Chondrocyte (in vitro differentiated cells): Measurements from ENCODE around the gene DNAJC22. TPM values are rescaled to one million over a fixed set of nuclear protein-coding genes. Genes with fewer than 3 reads are reported as not detected.
"Not testable (repeated sequence)": the region's sequence is repeated elsewhere in the genome, so short reads cannot be mapped to it uniquely, and the experiment has no call there.

ENCODE experiments used
- DNase-seq: peaks from one replicate; pipeline ENCODE4 v3.0.0; 2021; ENCODE audit warnings: mixed read lengths, low spot score
- H3K27ac Mint-ChIP-seq: one replicate; pipeline ENCODE4 v1.8.0; 2021; ENCODE audit warnings: mild to moderate bottlenecking, moderate library complexity, mixed read lengths; ENCODE audit not compliant: unreplicated experiment
- H3K27me3 Mint-ChIP-seq: 2 replicates; pipeline ENCODE4 v1.8.0; 2021; ENCODE audit warnings: low read depth, mixed read lengths
- H3K36me3 Mint-ChIP-seq: 2 replicates; pipeline ENCODE4 v1.8.0; 2021; ENCODE audit warnings: low read depth, mixed read lengths
- H3K4me1 Mint-ChIP-seq: 2 replicates; pipeline ENCODE4 v1.8.0; 2021; ENCODE audit warnings: low read depth, mild to moderate bottlenecking, mixed read lengths
- H3K4me3 Mint-ChIP-seq: one replicate; pipeline ENCODE4 v1.8.0; 2021; ENCODE audit warnings: mild to moderate bottlenecking, moderate library complexity, mixed read lengths; ENCODE audit not compliant: unreplicated experiment
- H3K9me3 Mint-ChIP-seq: 2 replicates; pipeline ENCODE4 v1.8.0; 2021; ENCODE audit warnings: low read depth, mixed read lengths
- total RNA-seq: library from RNA; stranded (reverse); gene quantifications from 3 replicates; pipeline ENCODE4 v1.2.1, GENCODE V29; 2021
- TF ChIP-seq, protein P1 (sequence below): fragments of 200-600 bp; sonication (generic); IDR thresholded peaks from 2 replicates; pipeline ENCODE4 v1.5.0; 2021; ENCODE audit warnings: antibody characterized with exemption, mild to moderate bottlenecking, moderate library complexity

DNAJC22 gene
- total RNA-seq, 1 donor from 2014 or later, result 0.50 TPM

DNA sequence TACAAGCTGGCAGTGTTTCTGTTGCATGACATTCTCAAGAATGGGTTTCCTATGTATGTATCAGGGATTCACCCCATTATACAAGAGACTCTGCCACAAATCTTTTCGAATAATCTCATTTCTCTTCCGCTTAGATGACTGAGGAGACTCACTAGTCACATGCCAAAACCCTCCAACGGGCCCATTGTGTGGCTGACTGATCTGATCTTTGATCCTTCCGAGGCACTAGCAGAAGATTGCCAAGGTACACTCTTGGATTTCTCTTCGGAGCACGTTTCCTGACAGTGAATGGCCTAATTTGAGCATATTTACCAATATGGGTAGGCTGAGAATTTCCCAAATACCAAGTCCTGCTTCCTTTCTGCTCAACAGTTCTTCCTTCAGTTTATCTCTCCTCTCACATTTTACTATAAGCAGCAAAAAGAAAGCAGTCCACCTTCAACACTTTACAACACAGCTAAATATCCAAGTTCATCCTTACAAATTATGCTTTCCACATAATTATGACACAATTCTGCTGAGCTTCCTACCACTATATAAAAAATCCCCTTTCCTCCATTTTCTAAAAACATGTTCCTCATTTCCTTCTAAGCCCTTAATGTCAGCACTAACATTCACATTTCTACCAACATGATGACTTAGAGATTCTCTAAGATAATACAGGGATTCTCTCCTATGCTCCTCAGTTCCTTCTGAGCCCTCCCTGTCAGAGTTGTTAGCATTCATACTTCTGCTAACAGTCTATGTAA is 40.8 kb upstream of the DNAJC22 start:
- Mint-ChIP-seq H3K4me1 (peaks cover 3% of the 10 kb centered on the region), H3K36me3 (peaks cover 1% of the 10 kb centered on the region), H3K9me3 (no peaks in the 10 kb centered on the region), H3K27ac (peak overlapping the region; percentile 41), H3K4me3 (no peak overlapping the region), H3K27me3 (peaks cover 34% of the 10 kb centered on the region)
- TF ChIP-seq, protein P1, sequence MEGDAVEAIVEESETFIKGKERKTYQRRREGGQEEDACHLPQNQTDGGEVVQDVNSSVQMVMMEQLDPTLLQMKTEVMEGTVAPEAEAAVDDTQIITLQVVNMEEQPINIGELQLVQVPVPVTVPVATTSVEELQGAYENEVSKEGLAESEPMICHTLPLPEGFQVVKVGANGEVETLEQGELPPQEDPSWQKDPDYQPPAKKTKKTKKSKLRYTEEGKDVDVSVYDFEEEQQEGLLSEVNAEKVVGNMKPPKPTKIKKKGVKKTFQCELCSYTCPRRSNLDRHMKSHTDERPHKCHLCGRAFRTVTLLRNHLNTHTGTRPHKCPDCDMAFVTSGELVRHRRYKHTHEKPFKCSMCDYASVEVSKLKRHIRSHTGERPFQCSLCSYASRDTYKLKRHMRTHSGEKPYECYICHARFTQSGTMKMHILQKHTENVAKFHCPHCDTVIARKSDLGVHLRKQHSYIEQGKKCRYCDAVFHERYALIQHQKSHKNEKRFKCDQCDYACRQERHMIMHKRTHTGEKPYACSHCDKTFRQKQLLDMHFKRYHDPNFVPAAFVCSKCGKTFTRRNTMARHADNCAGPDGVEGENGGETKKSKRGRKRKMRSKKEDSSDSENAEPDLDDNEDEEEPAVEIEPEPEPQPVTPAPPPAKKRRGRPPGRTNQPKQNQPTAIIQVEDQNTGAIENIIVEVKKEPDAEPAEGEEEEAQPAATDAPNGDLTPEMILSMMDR, result no peak
- no peak for DNase-seq

DNA sequence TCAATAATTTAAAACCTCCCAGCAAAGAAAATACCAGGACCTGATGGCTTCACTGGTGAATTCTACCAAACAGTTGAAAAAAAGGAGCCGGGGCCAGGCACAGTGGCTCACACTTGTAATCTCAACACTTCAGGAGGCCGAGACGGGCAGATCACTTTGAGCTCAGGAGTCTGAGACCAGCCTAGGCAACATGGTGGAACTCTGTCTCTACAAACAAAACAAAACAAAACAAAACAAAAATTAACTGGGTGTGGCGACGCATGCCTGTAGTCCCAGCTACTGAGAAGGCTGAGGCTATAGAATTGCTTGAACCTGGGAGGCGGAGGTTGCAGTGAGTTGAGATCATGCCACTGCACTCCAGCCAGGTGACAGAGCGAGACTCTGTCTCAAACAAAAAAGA is 37.3 kb upstream of the DNAJC22 start:
- H3K9me3 Mint-ChIP-seq, result no peaks in the 10 kb centered on the region
- H3K27me3 Mint-ChIP-seq, result peaks cover 20% of the 10 kb centered on the region
- no peak overlapping the region for H3K27ac Mint-ChIP-seq
- no peak overlapping the region for H3K4me3 Mint-ChIP-seq
- no peak for DNase-seq
- TF ChIP-seq, protein P1, result no peak
- peaks cover 3% of the 10 kb centered on the region for H3K4me1 Mint-ChIP-seq
- no peaks in the 10 kb centered on the region for H3K36me3 Mint-ChIP-seq

DNA sequence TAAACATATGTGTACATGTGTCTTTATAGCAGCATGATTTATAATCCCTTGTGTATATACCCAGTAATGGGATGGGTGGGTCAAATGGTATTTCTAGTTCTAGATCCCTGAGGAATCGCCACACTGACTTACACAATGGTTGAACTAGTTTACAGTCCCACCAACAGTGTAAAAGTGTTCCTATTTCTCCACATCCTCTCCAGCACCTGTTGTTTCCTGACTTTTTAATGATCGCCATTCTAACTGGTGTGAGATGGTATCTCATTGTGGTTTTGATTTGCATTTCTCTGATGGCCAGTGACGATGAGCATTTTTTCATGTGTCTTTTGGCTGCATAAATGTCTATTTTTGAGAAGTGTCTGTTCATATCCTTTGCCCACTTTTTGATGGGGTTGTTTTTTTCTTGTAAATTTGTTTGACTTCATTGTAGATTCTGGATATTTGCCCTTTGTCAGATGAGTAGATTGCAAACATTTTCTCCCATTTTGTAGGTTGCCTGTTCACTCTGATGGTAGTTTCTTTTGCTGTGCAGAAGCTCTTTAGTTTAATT is 36.2 kb upstream of the DNAJC22 start:
- not testable (repeated sequence) for H3K4me3 Mint-ChIP-seq, H3K27ac Mint-ChIP-seq, H3K36me3 Mint-ChIP-seq, DNase-seq, H3K4me1 Mint-ChIP-seq, H3K9me3 Mint-ChIP-seq
- H3K27me3 Mint-ChIP-seq, result peaks cover 16% of the 10 kb centered on the region

DNA sequence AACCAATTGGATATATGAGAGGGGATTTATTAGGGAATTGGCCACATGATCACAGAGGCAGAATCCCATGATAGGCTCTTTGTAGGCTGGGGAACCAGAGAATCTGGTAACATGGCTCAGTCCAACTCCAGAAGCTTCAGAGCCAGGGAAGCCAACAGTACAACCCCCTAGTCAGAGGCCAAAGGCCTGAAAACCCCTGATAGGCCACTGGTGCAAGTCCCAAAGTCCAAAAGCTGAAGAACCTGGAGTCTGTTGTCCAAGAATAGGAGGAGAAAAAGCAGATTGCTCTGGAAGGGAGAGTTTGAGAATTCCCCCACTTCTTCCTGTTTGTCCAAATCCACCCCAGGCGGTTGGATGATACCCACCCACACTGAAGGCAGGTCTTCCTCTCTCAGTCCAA is 31.9 kb upstream of the DNAJC22 start:
- H3K9me3 Mint-ChIP-seq, result no peaks in the 10 kb centered on the region
- peak; percentile 3 for DNase-seq
- H3K27me3 Mint-ChIP-seq, result peaks cover 1% of the 10 kb centered on the region
- no peak overlapping the region for H3K4me3 Mint-ChIP-seq
- H3K4me1 Mint-ChIP-seq, result peaks cover 4% of the 10 kb centered on the region
- H3K27ac Mint-ChIP-seq, result no peak overlapping the region
- no peaks in the 10 kb centered on the region for H3K36me3 Mint-ChIP-seq
- TF ChIP-seq, protein P1, result no peak

DNA sequence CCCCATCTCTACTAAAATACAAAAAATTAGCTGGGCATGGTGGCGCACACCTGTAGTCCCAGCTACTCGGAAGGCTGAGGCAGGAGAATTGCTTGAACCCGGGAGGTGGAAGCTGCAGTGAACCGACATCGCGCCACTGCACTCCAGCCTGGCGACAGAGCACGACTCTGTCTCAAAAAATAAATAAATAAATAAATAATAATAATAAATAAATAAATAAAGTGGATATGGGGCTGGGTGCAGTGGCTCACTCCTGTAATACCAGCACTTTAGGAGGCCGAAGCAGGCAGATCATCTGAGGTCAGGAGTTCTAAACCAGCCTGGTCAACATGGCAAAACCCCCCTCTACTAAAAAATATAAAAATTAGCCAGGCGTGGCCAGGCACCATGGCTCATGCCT is 29.6 kb upstream of the DNAJC22 start:
- not testable (repeated sequence) for H3K27me3 Mint-ChIP-seq, H3K9me3 Mint-ChIP-seq, H3K36me3 Mint-ChIP-seq, H3K27ac Mint-ChIP-seq, H3K4me3 Mint-ChIP-seq, H3K4me1 Mint-ChIP-seq
- peak; percentile 33 for DNase-seq

DNA sequence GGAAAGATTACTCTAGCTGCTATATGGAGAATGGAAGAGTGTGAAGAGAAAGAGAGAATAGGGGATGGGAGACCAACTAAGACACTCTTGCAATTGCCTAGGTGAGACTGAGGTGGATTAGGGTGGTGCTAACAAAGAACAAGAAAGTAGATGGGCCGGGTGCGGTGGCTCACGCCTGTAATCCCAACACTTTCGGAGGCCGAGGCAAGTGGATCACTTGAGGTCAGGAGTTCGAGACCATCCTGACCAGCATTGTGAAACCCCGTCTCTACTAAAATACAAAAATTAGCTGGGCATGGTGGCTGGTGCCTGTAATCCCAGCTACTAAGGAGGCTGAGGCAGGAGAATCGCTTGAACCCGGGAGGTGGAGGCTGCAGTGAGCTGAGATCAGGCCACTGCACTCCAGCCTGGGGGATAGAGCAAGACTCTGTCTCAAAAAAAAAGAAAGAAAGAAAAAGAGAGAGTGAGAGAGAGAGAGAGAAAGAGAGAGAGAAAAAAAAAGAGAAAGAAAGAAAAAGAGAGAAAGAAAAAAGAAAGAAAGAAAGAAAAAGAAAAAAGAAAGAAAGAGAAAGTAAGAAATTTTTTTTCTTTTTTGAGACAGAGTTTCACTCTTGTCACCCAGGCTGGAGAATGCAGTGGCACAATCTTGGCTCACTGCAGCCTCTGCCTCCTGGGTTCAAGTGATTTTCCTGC is 26.1 kb upstream of the DNAJC22 start:
- not testable (repeated sequence) for H3K27me3 Mint-ChIP-seq, H3K9me3 Mint-ChIP-seq, H3K27ac Mint-ChIP-seq, H3K36me3 Mint-ChIP-seq, H3K4me3 Mint-ChIP-seq
- H3K4me1 Mint-ChIP-seq, result peaks cover 26% of the 10 kb centered on the region
- peak; percentile 27 for DNase-seq
